ENCODE data around the gene STAM.

- no peak for TF ChIP-seq CREB1 (IDR thresholded peaks at IDR 0.05; ENCODE audit: low read depth)
- no peak for TF ChIP-seq RAD21 (IDR thresholded peaks at IDR 0.05; ENCODE audit: low read depth)
- TF ChIP-seq MAX (IDR thresholded peaks at IDR 0.05): no peak
These were observed 6.1 kb upstream of the STAM start for GRCh38 chr10:17637869-17638268.

All from Ishikawa (cell line).